GM18868 (cell line): ENCODE measurements around the gene WTAP.

Experiments
- ATAC-seq: cut with Tn5 transposase; IDR thresholded peaks from one replicate; pipeline ENCODE4 v1.9.1; 2021; ENCODE audit warnings: mild to moderate bottlenecking, moderate library complexity; ENCODE audit not compliant: unreplicated experiment

The WTAP gene

GRCh38 chr6:159800141-159800865, 73.0 kb downstream of the WTAP start, which contains the start of gene PNLDC1:
Gene PNLDC1, plus strand, starts transcription at chr6:159800276. Its CDS starts 32 bp downstream, at chr6:159800308.
- ATAC-seq: no peak

DNA sequence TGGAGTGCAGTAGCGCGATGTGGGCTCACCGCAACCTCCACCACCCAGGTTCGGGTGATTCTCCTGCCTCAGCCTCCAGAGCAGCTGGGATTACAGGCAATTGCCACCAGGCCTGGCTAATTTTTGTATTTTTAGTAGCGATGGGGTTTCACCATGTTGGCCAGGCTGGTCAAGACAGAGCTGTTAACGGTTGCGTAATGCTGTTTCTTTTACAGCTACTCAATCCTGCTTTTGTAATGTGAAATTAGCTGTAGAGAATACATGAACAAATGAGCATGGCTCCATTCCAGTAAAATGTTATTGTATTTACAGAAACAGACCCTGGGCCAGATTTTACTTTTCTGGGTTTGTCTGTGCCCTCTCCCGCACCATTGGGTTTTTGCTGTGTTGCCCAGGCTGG, 74.6 kb downstream of the WTAP start:
- ATAC-seq: no peak

DNA sequence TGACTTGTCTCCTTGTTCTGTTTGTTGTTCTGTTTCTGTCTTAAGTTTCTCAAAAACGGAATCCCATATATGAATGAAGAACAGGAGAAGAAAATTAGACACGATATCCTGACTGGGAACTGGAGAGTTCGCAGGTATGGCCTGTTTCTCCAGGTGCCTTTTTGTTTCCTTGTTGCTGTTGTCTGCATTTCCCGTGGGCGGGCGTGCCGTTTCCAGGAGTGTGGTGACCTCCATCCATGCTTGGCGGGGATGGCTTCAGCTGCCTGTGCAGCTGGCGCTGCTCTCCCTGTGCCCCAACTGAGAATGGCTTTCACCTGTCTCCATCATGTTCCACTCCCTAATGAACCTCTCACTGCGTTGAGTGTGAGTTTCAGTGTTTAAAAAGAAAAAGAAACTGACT, 77.2 kb downstream of the WTAP start:
- no peak for ATAC-seq

DNA sequence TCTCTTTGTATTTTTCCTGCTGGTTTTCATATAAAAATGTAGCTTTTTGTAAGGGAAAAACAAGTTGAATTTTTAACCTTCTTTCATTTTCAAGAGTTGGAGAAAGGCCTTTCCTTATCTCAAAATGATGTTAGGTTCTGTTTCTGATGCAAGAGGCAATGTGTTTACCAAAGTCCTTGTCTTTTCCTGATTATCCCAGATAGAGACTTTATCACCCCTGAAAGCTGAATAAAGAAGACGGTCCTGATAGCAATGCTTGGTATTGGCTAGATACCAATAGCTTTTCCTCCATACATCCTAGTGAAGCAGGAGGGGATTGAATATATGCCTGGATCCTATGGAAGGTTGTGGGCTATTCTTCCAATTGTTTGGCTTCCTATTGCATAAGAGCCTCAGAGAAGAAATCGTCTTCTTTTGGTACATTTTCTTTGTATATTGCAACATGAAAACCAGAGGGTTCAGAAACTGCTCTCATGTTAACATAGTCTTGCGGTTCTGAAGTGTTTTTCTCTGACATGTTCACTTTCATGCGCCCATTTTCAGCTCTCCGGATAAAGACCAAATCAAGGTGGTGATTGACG, 78.2 kb downstream of the WTAP start:
- no peak for ATAC-seq
